ENCODE results near the gene FMO2.
"Not testable (repeated sequence)": the region's sequence is repeated elsewhere in the genome, so short reads cannot be mapped to it uniquely, and the experiment has no call there.

The FMO2 gene

DNA sequence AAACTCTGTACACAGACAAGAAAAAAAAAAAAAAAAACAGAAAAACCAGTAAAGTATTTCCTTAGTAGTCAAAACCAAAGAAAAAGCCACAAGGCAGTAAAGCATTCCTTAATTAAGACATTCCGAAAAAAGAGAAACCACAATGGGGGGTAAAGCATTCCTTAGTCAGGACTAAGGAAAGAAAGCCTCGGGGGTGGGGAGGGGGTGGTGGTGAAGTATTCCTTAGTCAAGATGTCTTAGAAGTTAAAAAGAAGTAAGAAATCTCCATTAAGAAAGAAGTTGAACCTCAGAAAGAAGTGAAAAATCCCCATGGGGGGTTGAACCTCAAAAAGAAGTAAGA, 35.0 kb downstream of the FMO2 start:
- DNase-seq, result no peak

- no peak for DNase-seq
Measured at GRCh38 chr1:171220581-171221054, 35.5 kb downstream of the FMO2 start.

- no peak for DNase-seq
Measured at GRCh38 chr1:171221665-171222591, 36.8 kb downstream of the FMO2 start.

DNA sequence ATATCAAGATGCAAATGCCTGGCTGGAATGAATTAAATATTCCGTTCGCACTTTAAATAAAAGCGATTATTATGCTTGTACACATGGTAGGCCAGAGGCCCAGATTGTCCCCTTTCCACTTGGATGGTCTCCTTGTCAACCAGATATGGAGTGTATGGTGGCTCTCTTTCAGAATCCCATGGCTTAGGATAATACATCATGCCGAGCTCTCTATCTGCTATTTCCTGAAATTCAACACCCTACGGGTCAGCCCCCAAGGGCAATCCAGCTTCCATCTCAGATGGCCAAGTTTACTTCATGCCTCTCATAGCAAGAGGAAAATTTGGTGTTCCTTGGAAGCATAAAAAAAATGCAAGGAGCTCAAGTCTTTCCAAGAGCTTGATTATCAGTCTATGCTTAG, 37.8 kb downstream of the FMO2 start:
- no peak for DNase-seq

GRCh38 chr1:171224257-171224656, 39.2 kb downstream of the FMO2 start:
- not testable (repeated sequence) for DNase-seq

- DNase-seq, result no peak
Measured at GRCh38 chr1:171226747-171227370, 41.8 kb downstream of the FMO2 start.

GRCh38 chr1:171231326-171231725, 46.2 kb downstream of the FMO2 start:
- DNase-seq, result no peak

- DNase-seq, result no peak
Measured at GRCh38 chr1:171233183-171233582, 48.1 kb downstream of the FMO2 start.

DNA sequence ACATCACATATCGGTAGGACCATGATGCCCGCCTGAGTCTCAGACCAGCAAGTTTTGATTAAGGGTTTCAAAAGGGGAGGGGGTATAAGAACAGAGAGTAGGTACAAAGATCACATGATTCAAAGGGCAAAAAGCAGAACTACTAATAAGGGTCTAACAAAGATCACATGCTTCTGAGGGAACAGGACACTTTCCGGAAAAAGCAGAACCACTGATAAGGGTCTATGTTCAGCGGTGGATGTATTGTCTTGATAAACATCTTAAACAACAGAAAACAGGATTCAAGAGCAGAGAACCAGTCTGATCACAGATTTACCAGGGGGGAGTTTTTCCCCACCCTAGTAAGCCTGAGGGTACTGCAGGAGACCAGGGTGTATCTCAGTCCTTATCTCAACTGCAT, 51.1 kb downstream of the FMO2 start:
- DNase-seq, result not testable (repeated sequence)

DNA sequence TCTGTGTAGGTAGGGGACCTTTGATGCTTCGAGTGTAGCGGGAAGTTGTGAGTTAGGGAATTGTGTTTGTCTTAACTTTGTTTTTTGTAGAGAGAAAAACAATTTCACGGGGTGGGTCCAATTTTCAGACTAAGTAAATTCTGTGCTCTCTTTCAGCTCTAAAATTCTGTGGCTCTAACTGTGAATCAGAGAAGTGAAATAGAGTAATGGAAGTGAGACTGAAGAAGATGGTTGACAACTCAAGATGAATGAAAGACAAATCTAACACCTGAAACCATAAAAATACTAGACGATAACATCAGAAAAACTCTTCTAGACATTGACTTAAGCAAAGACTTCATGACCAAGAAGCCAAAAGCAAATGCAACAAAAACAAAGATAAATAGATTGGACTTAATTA, 58.8 kb downstream of the FMO2 start:
- no peak for DNase-seq

GRCh38 chr1:171245458-171246064, 60.5 kb downstream of the FMO2 start:
- DNase-seq, result peak; percentile 11

GRCh38 chr1:171247501-171247900, 62.4 kb downstream of the FMO2 start:
- no peak for DNase-seq

DNA sequence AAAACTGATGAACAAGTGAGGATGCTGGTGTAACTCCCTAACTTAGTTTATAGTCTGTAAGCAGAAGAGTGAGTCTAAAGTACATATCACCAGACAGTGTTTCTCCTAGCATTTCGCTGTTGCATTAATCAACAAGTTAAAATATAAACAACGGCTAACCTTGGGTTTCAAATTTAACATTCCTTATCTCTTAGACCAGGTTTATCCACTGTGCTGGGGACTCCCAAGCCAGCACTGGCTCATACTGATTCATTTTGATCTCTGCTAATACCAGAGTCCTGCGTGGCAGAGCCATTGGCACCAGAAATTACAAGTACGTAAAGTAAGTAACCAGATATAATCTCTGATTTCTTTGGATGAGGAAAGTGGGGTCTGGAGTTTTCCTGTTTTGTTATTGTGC, 63.2 kb downstream of the FMO2 start, which contains the start of gene FMO1:
Gene FMO1, plus strand, starts transcription at position 193 of the 400 bp plus-strand sequence. CDS start 9,594 bp downstream, outside the sequence.
- DNase-seq, result no peak

DNA sequence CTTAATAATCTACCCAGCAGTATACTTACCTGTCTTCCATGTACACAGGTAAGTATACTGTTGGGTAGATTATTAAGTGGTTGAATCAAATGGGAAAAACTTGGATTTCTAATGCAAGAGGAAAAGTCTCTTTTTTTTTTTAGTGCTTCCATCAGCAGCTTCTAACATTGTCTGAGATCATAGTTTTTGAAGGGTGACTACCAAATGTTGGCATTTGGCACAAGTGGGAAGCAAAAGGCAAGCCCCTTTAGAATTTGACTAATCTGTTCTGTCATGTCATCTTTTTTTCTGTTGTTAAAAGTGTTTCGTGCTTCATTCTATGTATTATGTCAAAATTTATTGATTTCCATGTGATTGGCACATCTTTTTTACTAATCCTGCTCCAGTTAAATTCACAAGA, 63.7 kb downstream of the FMO2 start:
- DNase-seq, result no peak

- no peak for DNase-seq
Measured at GRCh38 chr1:171250263-171250662, 65.2 kb downstream of the FMO2 start.

DNA sequence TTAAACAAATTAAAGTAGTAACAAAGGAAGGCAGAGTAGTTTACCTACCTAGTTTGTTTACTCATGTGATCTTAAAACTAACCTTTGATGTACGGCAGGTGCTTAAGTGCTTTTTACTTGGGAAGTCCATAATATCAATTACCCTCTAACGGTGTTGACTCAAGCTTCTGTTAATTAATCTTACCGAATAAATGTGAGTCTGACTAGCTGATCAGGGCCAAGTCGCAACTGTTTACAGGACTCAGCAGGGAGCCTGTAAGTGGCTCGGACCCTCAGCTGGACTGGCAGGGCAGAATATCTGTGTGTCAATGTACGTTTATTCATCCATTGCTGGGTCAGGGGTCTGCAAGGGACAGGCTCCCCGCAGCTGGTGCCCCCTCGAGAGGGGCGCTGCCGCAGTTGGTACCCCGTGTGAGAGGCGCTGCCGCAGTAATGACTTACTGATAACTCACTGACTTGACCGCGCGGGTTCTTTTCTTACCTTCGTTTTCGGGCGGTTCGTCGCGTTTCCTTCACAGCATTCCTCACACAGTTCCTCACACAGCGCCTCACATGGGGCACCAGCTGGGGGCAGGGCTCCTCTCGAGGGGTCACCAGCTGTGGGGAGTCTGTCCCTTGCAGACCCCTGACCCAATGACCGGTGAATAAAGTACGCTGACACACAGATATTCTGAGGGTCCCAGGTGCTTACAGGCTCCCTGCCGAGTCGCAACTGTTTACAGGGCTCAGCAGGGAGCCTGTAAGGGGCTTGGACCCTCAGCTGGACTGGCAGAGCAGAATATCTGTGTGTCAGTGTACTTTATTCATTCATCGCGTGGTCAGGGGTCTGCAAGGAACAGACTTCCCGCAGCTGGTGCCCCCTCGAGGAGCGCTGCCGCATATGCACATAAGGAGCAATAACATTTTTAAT, 66.2 kb downstream of the FMO2 start:
- DNase-seq, result peak; percentile 6

GRCh38 chr1:171251952-171252300, 66.8 kb downstream of the FMO2 start:
- no peak for DNase-seq

GRCh38 chr1:171252482-171252881, 67.4 kb downstream of the FMO2 start:
- DNase-seq, result no peak

DNA sequence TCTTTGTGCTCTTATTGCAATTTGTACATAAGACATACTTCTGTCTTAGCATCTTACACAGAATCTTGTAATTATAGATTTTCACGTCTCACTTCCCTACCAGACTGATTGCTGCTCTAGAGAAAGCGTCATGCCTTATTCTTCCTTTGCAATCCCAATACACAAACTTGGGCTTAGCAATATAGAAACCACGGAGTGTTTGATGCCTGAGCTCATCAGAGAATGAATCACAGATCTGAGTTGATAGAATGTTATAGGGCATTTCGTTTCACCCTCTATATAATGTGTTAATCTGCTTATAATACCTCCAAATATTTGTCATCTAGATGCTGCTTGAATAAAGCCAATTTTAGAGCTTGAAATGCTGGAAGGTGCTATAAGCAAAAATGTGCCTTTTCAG, 69.8 kb downstream of the FMO2 start:
- DNase-seq, result no peak

DNA sequence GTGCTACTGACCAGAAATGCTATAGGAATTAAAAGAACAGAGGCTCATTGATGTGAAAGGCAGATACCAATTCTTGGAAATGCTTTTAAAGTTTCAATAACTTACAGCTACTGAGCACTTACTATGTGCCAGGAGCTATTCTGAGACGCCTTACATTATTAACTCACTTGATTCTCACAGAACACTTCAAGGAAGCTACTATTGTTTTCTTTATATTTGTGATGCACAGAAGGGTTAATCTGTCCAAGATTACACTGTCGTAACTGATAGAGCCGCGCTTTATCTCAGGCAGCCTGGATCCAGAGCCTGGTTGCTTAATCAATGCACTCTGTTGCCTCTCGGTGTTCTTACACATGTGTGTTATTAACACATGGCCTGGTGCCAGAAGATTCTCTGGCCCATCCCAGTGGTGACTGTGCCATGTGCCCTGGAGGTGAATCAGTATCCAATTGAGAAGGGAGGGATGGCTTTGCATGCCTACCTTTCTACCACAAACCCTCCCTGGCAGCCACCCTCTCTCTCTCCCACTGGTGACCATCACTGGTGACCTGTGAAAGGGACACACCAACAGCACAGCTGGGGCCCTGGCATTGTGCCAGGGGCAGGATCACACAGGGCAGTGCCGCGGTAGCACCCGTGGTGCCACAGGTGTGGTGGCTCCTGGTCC, 72.0 kb downstream of the FMO2 start:
- DNase-seq, result no peak

DNA sequence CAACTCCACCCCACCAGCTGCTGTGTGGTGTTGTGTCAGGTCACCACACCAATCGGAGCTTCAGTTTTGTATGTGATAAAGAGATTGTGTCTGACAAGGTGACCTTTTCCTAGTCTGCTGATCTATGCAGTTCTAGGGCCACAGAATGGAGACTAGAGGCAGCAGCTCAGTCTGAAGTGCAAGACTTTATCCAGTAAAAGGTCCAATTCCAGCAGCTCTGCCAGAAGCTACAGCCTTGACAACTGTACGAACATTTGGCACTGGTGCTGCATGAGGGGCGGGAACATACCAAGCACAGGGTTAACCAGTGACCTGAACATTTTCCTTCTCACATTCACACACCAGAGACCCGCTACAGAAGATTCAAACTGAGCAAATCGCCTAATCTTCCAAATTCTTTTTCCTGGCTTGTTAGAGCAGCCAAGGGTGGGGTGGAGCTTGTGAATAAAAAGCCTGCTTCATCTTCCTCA, 72.5 kb downstream of the FMO2 start:
- no peak for DNase-seq

DNA sequence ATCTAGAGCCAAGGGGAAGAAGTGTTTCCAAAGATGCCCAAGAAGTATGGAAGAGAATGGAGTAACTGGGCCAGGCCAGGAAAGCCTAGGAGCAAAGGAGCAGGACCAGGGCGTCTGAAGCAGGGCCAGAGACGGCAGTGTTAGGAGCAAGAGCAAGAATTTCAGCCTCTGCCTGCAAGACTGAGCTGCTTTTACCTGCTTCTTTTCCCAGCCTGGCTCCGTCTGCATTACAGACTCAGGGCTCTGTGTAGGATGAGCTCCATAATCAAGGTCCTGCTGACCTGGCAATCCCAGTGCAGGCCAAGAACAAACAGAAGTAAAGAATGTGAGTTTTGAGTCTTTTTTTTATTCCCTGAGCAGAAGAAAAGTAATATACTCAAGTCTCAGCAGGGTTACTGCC, 73.3 kb downstream of the FMO2 start:
- no peak for DNase-seq

All from NCI-H2227 treated with DMSO at 0.1 percent for 48 hours (cell line).